H9 (cell line): ENCODE data around the gene NT5C2. TPM values are rescaled to one million over a fixed set of nuclear protein-coding genes. Genes with fewer than 3 reads are reported as not detected.

Experiments
- DNase-seq: peaks from one replicate; pipeline ENCODE4 v3.0.0-alpha.2; 2017
- H2AFZ ChIP-seq: one replicate; pipeline ENCODE4 v1.6.1; 2013; ENCODE audit warnings: mild to moderate bottlenecking, low read length, control low read depth, moderate library complexity
- H2AK5ac ChIP-seq: 2 replicates; pipeline ENCODE4 v1.6.1; 2013; ENCODE audit warnings: low read length, control low read depth, mixed read lengths; ENCODE audit not compliant: insufficient read length
- H2BK120ac ChIP-seq: one replicate; pipeline ENCODE4 v1.6.1; 2013; ENCODE audit warnings: low read depth, mild to moderate bottlenecking, low read length, control low read depth, inconsistent platforms; ENCODE audit not compliant: poor library complexity, severe bottlenecking
- H2BK12ac ChIP-seq: 2 replicates; pipeline ENCODE4 v1.6.1; 2013; ENCODE audit warnings: low read length, control low read depth, mixed read lengths, low read depth; ENCODE audit not compliant: insufficient read length
- H2BK15ac ChIP-seq: 2 replicates; pipeline ENCODE4 v1.6.1; 2013; ENCODE audit warnings: low read depth, low read length, control low read depth
- H2BK20ac ChIP-seq: one replicate; pipeline ENCODE4 v1.6.1; 2013; ENCODE audit warnings: low read depth, mild to moderate bottlenecking, low read length, control low read depth, inconsistent platforms; ENCODE audit not compliant: poor library complexity, severe bottlenecking
- H2BK5ac ChIP-seq: 2 replicates; pipeline ENCODE4 v1.6.1; 2013; ENCODE audit warnings: low read length, control low read depth, mixed read lengths; ENCODE audit not compliant: insufficient read length
- H3K14ac ChIP-seq: 2 replicates; pipeline ENCODE4 v1.6.1; 2013; ENCODE audit warnings: low read length, control low read depth; ENCODE audit not compliant: insufficient read depth
- H3K18ac ChIP-seq: 2 replicates; pipeline ENCODE4 v1.6.1; 2013; ENCODE audit warnings: low read depth, mild to moderate bottlenecking, mixed read lengths, low read length, control low read depth; ENCODE audit not compliant: insufficient read length
- H3K23ac ChIP-seq: 2 replicates; pipeline ENCODE4 v1.6.1; 2013; ENCODE audit warnings: low read length, control low read depth, mixed read lengths, low read depth; ENCODE audit not compliant: insufficient read length
- H3K23me2 ChIP-seq: 2 replicates; pipeline ENCODE4 v1.6.1; 2013; ENCODE audit warnings: low read depth, mild to moderate bottlenecking, mixed read lengths, low read length, control low read depth; ENCODE audit not compliant: insufficient read length, poor library complexity, severe bottlenecking
- H3K27ac ChIP-seq: 2 replicates; pipeline ENCODE4 v1.5.1; 2013; ENCODE audit warnings: low read length, control low read depth, mixed read lengths, low read depth; ENCODE audit not compliant: insufficient read length
- H3K27me3 ChIP-seq: 2 replicates; pipeline ENCODE4 v1.6.1; 2013; ENCODE audit warnings: low read length, control low read depth, inconsistent platforms; ENCODE audit not compliant: insufficient read depth
- H3K4ac ChIP-seq: 2 replicates; pipeline ENCODE4 v1.6.1; 2013; ENCODE audit warnings: low read depth, mild to moderate bottlenecking, control low read depth, inconsistent platforms, low read length, moderate library complexity
- H3K4me1 ChIP-seq: 2 replicates; pipeline ENCODE4 v1.6.1; 2013; ENCODE audit warnings: low read length, control low read depth, inconsistent platforms; ENCODE audit not compliant: insufficient read depth
- H3K4me2 ChIP-seq: 2 replicates; pipeline ENCODE4 v1.6.1; 2013; ENCODE audit warnings: low read length, control low read depth, mixed read lengths; ENCODE audit not compliant: insufficient read length, insufficient read depth
- H3K56ac ChIP-seq: 2 replicates; pipeline ENCODE4 v1.6.1; 2013; ENCODE audit warnings: low read depth, mild to moderate bottlenecking, mixed read lengths, low read length, control low read depth; ENCODE audit not compliant: insufficient read length
- H3K79me1 ChIP-seq: 2 replicates; pipeline ENCODE4 v1.6.1; 2013; ENCODE audit warnings: low read depth, mild to moderate bottlenecking, moderate library complexity, low read length, control low read depth, inconsistent platforms; ENCODE audit not compliant: insufficient read depth, poor library complexity, severe bottlenecking
- H3K79me2 ChIP-seq: 2 replicates; pipeline ENCODE4 v1.6.1; 2013; ENCODE audit warnings: low read length, control low read depth, inconsistent platforms; ENCODE audit not compliant: insufficient read depth
- H3K9ac ChIP-seq: 2 replicates; pipeline ENCODE4 v1.6.1; 2013; ENCODE audit warnings: low read length, control low read depth, mixed read lengths; ENCODE audit not compliant: insufficient read length; ENCODE audit errors: extremely low read depth
- H3K9me3 ChIP-seq: one replicate; pipeline ENCODE4 v1.6.1; 2013; ENCODE audit warnings: low read depth, low read length, inconsistent platforms; ENCODE audit not compliant: control insufficient read depth
- H3T11ph ChIP-seq: one replicate; pipeline ENCODE4 v1.6.1; 2013; ENCODE audit warnings: mild to moderate bottlenecking, low read length, control low read depth, inconsistent platforms
- H4K20me1 ChIP-seq: one replicate; pipeline ENCODE4 v1.6.1; 2013; ENCODE audit not compliant: control insufficient read depth, insufficient read length, insufficient read depth
- H4K5ac ChIP-seq: 2 replicates; pipeline ENCODE4 v1.6.1; 2013; ENCODE audit warnings: low read depth, mild to moderate bottlenecking, mixed read lengths, low read length, control low read depth; ENCODE audit not compliant: insufficient read length
- H4K8ac ChIP-seq: replicated peaks from 2 replicates; pipeline ENCODE4 v1.6.1; 2013; ENCODE audit warnings: low read length, control low read depth, mixed read lengths, low read depth; ENCODE audit not compliant: insufficient read length
- H4K91ac ChIP-seq: 2 replicates; pipeline ENCODE4 v1.6.1; 2013; ENCODE audit warnings: low read depth, mild to moderate bottlenecking, moderate library complexity, mixed read lengths, low read length, control low read depth; ENCODE audit not compliant: insufficient read length
- H3K27ac Mint-ChIP-seq, 3 experiments: 2 replicates in 2 of 3; 3 replicates in 1 of 3; pipeline ENCODE4 v1.8.0; 2020 to 2021; ENCODE audit warnings: mixed read lengths in 3 of 3, mild to moderate bottlenecking in 1 of 3, moderate library complexity in 1 of 3
- H3K27me3 Mint-ChIP-seq: 2 replicates; pipeline ENCODE4 v1.8.0; 2021; ENCODE audit warnings: low read depth, mild to moderate bottlenecking, moderate library complexity, mixed read lengths
- H3K36me3 Mint-ChIP-seq, 3 experiments: 2 replicates in 2 of 3; 3 replicates in 1 of 3; pipeline ENCODE4 v1.8.0; 2020 to 2021; ENCODE audit warnings: low read depth in 3 of 3, mixed read lengths in 3 of 3; ENCODE audit not compliant: insufficient read depth in 1 of 3
- H3K4me1 Mint-ChIP-seq, 2 experiments: 2 replicates each; pipeline ENCODE4 v1.8.0; 2020; ENCODE audit warnings: mixed read lengths in 2 of 2
- H3K4me3 Mint-ChIP-seq, 2 experiments: 2 replicates in 1 of 2; 3 replicates in 1 of 2; pipeline ENCODE4 v1.8.0; 2020 to 2021; ENCODE audit warnings: mild to moderate bottlenecking in 2 of 2, mixed read lengths in 2 of 2, moderate library complexity in 1 of 2
- H3K9me3 Mint-ChIP-seq, 2 experiments: 2 replicates in 1 of 2; 3 replicates in 1 of 2; pipeline ENCODE4 v1.8.0; 2020; ENCODE audit warnings: mild to moderate bottlenecking in 2 of 2, mixed read lengths in 2 of 2, moderate library complexity in 1 of 2
- whole genome bisulfite sequencing: extraction: QIAGEN DNeasy Blood & Tissue Kit; methylation state at CpG from one replicate; pipeline ENCODE4 v1.1.7; 2013; ENCODE audit warnings: missing lambda C conversion rate, low lambda C conversion rate, mixed read lengths; ENCODE audit not compliant: insufficient read length; ENCODE audit errors: extremely low coverage; 5-methylcytosine and 5-hydroxymethylcytosine counted together
- total RNA-seq: library from RNA; stranded (reverse); gene quantifications from 2 replicates; pipeline ENCODE4 v1.2.1, GENCODE V29; 2021
- TF ChIP-seq, protein P1 (sequence below): fragments of 200-600 bp; sonication (generic); conservative IDR thresholded peaks from 3 replicates; pipeline ENCODE4 v1.8.0; 2021; ENCODE audit warnings: antibody characterized with exemption, mild to moderate bottlenecking

Gene NT5C2
- total RNA-seq, 1 experiment from 2014 or later, result 69.6 TPM

GRCh38 chr10:103186128-103186527, 6.9 kb downstream of the NT5C2 start:
- TF ChIP-seq, protein P1, sequence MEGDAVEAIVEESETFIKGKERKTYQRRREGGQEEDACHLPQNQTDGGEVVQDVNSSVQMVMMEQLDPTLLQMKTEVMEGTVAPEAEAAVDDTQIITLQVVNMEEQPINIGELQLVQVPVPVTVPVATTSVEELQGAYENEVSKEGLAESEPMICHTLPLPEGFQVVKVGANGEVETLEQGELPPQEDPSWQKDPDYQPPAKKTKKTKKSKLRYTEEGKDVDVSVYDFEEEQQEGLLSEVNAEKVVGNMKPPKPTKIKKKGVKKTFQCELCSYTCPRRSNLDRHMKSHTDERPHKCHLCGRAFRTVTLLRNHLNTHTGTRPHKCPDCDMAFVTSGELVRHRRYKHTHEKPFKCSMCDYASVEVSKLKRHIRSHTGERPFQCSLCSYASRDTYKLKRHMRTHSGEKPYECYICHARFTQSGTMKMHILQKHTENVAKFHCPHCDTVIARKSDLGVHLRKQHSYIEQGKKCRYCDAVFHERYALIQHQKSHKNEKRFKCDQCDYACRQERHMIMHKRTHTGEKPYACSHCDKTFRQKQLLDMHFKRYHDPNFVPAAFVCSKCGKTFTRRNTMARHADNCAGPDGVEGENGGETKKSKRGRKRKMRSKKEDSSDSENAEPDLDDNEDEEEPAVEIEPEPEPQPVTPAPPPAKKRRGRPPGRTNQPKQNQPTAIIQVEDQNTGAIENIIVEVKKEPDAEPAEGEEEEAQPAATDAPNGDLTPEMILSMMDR, result no peak
- no peak overlapping the region for H2BK5ac ChIP-seq
- peaks cover 4% of the 10 kb centered on the region for H3K4me1 ChIP-seq
- no peaks in the 10 kb centered on the region for H3K23me2 ChIP-seq
- H4K8ac ChIP-seq, result no peak overlapping the region
- Mint-ChIP-seq H3K27me3 (no peaks in the 10 kb centered on the region), H3K9me3 (no peaks in the 10 kb centered on the region), H3K27ac (no peak overlapping the region), H3K4me1 (peaks cover 18 to 36% of the 10 kb centered on the region in 2 experiments), H3K4me3 (no peak overlapping the region), H3K36me3 (peaks cover 0 to 6% (median 1%) of the 10 kb centered on the region in 3 experiments; a peak in 3 of 7 replicates)
- H4K20me1 ChIP-seq, result no peaks in the 10 kb centered on the region
- H3K56ac ChIP-seq, result no peak overlapping the region
- H3K14ac ChIP-seq, result no peak overlapping the region
- no peak overlapping the region for H3T11ph ChIP-seq
- no peak overlapping the region for H3K9ac ChIP-seq
- DNase-seq, result no peak
- no peak overlapping the region for H3K27ac ChIP-seq
- H3K9me3 ChIP-seq, result no peaks in the 10 kb centered on the region
- no peaks in the 10 kb centered on the region for H3K27me3 ChIP-seq
- H2BK15ac ChIP-seq, result no peak overlapping the region
- no peak overlapping the region for H4K91ac ChIP-seq
- H2BK20ac ChIP-seq, result no peak overlapping the region
- H3K23ac ChIP-seq, result no peak overlapping the region
- peaks cover 27% of the 10 kb centered on the region; the same call in 1 of the 2 replicates for H3K79me2 ChIP-seq
- no peak overlapping the region for H2AFZ ChIP-seq
- no peak overlapping the region for H4K5ac ChIP-seq
- H3K18ac ChIP-seq, result no peak overlapping the region
- no CpG with 5 or more reads among the region's 6 CpGs for WGBS
- H2BK12ac ChIP-seq, result no peak overlapping the region
- H3K4ac ChIP-seq, result no peak overlapping the region
- H3K79me1 ChIP-seq, result peaks cover 11% of the 10 kb centered on the region
- H3K4me2 ChIP-seq, result no peak overlapping the region
- no peak overlapping the region for H2AK5ac ChIP-seq
- no peak overlapping the region for H2BK120ac ChIP-seq
